IMR-90 (cell line): ENCODE measurements around the gene OR4C3. TPM values are rescaled to one million over a fixed set of nuclear protein-coding genes. Genes with fewer than 3 reads are reported as not detected.
"Not testable (repeated sequence)": the region's sequence is repeated elsewhere in the genome, so short reads cannot be mapped to it uniquely, and the experiment has no call there.

Experiments used
- ATAC-seq: fragments of 200-7000 bp; cut with Tn5 transposase; 2 replicates; pipeline ENCODE4 v1.9.1; 2020; ENCODE audit warnings: low read depth, mild to moderate bottlenecking, moderate library complexity
- BruUV-seq: library from RNA; stranded (reverse); fragments of 400-500 nt; replicated peaks from 2 replicates; lab custom pipeline; 2021; lab: Mats Ljungman, UMichigan
- CTCF ChIA-PET: fragments of 300-600 bp; formaldehyde crosslinking; extraction: SDS; loops from one replicate; lab custom pipeline; 2021; ENCODE audit warnings: antibody characterized with exemption; lab: Yijun Ruan, JAX
- POLR2A ChIA-PET: fragments of 300-600 bp; sonication (Branson Sonifier 250); formaldehyde crosslinking; loops from one replicate; lab custom pipeline; 2022; ENCODE audit warnings: antibody characterized with exemption; ENCODE audit not compliant: unreplicated experiment; lab: Charles Lee
- DNase-seq: peaks from one replicate; pipeline ENCODE4 v3.0.0; 2013
- H2AFZ ChIP-seq: replicated peaks from 2 replicates; pipeline ENCODE3; 2013; ENCODE audit warnings: low read length, mild to moderate bottlenecking; ENCODE audit not compliant: poor library complexity
- H2AK5ac ChIP-seq: 2 replicates; pipeline ENCODE4 v1.6.1; 2013; ENCODE audit warnings: low read depth, low read length, inconsistent platforms
- H2AK9ac ChIP-seq: replicated peaks from 2 replicates; pipeline ENCODE3; 2013; ENCODE audit warnings: mild to moderate bottlenecking, low read depth, low read length, moderate library complexity; ENCODE audit not compliant: poor library complexity
- H2BK120ac ChIP-seq: 2 replicates; pipeline ENCODE4 v1.6.1; 2013; ENCODE audit warnings: low read depth, low read length, inconsistent platforms
- H2BK15ac ChIP-seq: 3 replicates; pipeline ENCODE4 v1.6.1; 2013; ENCODE audit warnings: low read depth, low read length, inconsistent platforms
- H2BK20ac ChIP-seq: 2 replicates; pipeline ENCODE4 v1.6.1; 2013; ENCODE audit warnings: low read depth, mild to moderate bottlenecking, inconsistent platforms, low read length, moderate library complexity
- H2BK5ac ChIP-seq: 2 replicates; pipeline ENCODE4 v1.6.1; 2013; ENCODE audit warnings: mild to moderate bottlenecking, low read depth, low read length, inconsistent platforms; ENCODE audit not compliant: poor library complexity, severe bottlenecking
- H3K14ac ChIP-seq: replicated peaks from 2 replicates; pipeline ENCODE4 v1.6.1; 2013; ENCODE audit warnings: low read depth, low read length, inconsistent platforms
- H3K18ac ChIP-seq: 2 replicates; pipeline ENCODE4 v1.6.1; 2013; ENCODE audit warnings: low read depth, low read length, control low read depth
- H3K23ac ChIP-seq: 2 replicates; pipeline ENCODE4 v1.6.1; 2013; ENCODE audit warnings: low read depth, low read length, inconsistent platforms
- H3K27ac ChIP-seq: 2 replicates; pipeline ENCODE4 v1.5.1; 2013; ENCODE audit warnings: mild to moderate bottlenecking, control low read depth, low read length; ENCODE audit not compliant: insufficient read depth
- H3K27me3 ChIP-seq: 2 replicates; pipeline ENCODE4 v1.6.1; 2013; ENCODE audit warnings: low read length; ENCODE audit not compliant: control insufficient read depth, insufficient read depth
- H3K36me3 ChIP-seq: 2 replicates; pipeline ENCODE4 v1.6.1; 2013; ENCODE audit warnings: low read length, mixed read lengths; ENCODE audit not compliant: control insufficient read depth, insufficient read depth
- H3K4ac ChIP-seq: 2 replicates; pipeline ENCODE4 v1.6.1; 2013; ENCODE audit warnings: low read depth, low read length, inconsistent platforms
- H3K4me1 ChIP-seq: 2 replicates; pipeline ENCODE4 v1.6.1; 2013; ENCODE audit warnings: low read length, mixed read lengths; ENCODE audit not compliant: control insufficient read depth, insufficient read depth
- H3K4me2 ChIP-seq: 2 replicates; pipeline ENCODE4 v1.6.1; 2013; ENCODE audit warnings: low read depth, mild to moderate bottlenecking, control low read depth, low read length, moderate library complexity
- H3K4me3 ChIP-seq: 2 replicates; pipeline ENCODE4 v1.5.1; 2013; ENCODE audit warnings: low read depth, mild to moderate bottlenecking, control low read depth, low read length, moderate library complexity; ENCODE audit not compliant: insufficient read depth
- H3K56ac ChIP-seq: 2 replicates; pipeline ENCODE4 v1.6.1; 2013; ENCODE audit warnings: low read length, inconsistent platforms; ENCODE audit not compliant: insufficient read depth; ENCODE audit errors: extremely low read depth
- H3K79me1 ChIP-seq, 2 experiments: 2 replicates each; pipeline ENCODE4 v1.6.1; 2013; ENCODE audit warnings: low read length in 2 of 2, inconsistent platforms in 1 of 2, low read depth in 1 of 2
- H3K9ac ChIP-seq: 2 replicates; pipeline ENCODE4 v1.6.1; 2013; ENCODE audit warnings: low read depth, low read length, control low read depth
- H3K9me1 ChIP-seq: 2 replicates; pipeline ENCODE4 v1.6.1; 2013; ENCODE audit warnings: low read length, inconsistent platforms; ENCODE audit not compliant: insufficient read depth
- H3K9me3 ChIP-seq: 2 replicates; pipeline ENCODE4 v1.6.1; 2013; ENCODE audit warnings: low read length; ENCODE audit not compliant: control insufficient read depth, insufficient read depth
- H4K20me1 ChIP-seq: 2 replicates; pipeline ENCODE4 v1.6.1; 2013; ENCODE audit warnings: low read length, inconsistent platforms; ENCODE audit not compliant: insufficient read depth
- H4K5ac ChIP-seq: 2 replicates; pipeline ENCODE4 v1.6.1; 2013; ENCODE audit warnings: mild to moderate bottlenecking, low read depth, low read length, control low read depth
- H4K8ac ChIP-seq, 2 experiments: 2 replicates each; pipeline ENCODE4 v1.6.1; 2013; ENCODE audit warnings: low read depth in 2 of 2, low read length in 2 of 2, control low read depth in 1 of 2, inconsistent platforms in 1 of 2
- H4K91ac ChIP-seq: 2 replicates; pipeline ENCODE4 v1.6.1; 2013; ENCODE audit warnings: low read depth, low read length, inconsistent platforms; ENCODE audit not compliant: insufficient read depth
- WGBS, 2 experiments: methylation state at CpG; one replicate each; pipeline versions ENCODE4 v1.1.5 to v1.1.7; 2013; ENCODE audit warnings: missing lambda C conversion rate in 2 of 2; ENCODE audit not compliant: insufficient read length in 1 of 2; ENCODE audit errors: extremely low coverage in 2 of 2; 5-methylcytosine and 5-hydroxymethylcytosine counted together
- dilution Hi-C: fragments of 300-500 bp; cut with HindIII; formaldehyde crosslinking; loops from one replicate; pipeline ENCODE4 v1.14.3; 2018; ENCODE audit warnings: low sequenced_read_pairs; ENCODE audit not compliant: unreplicated experiment
- in situ Hi-C: fragments of 300-500 bp; cut with MboI; formaldehyde crosslinking; loops from 3 replicates; pipeline ENCODE4 v1.14.3; 2019; ENCODE audit warnings: low sequenced_read_pairs, inconsistent platforms, mixed read lengths
- intact Hi-C: fragments of 100-400 bp; cut with micrococcal nuclease; formaldehyde crosslinking; loops from 2 replicates; pipeline ENCODE4 v1.10.0; 2022
- polyA plus RNA-seq, 3 experiments: library from polyadenylated mRNA; depleted of rRNA; stranded (reverse); fragments of >200 nt; gene quantifications; 2 replicates each; pipeline ENCODE4 v1.2.3, GENCODE V29; 2012; ENCODE audit warnings: low replicate concordance in 1 of 3
- total RNA-seq: library from RNA; depleted of rRNA; stranded (reverse); fragments of >200 nt; gene quantifications from 2 replicates; pipeline ENCODE4 v1.2.3, GENCODE V29; 2012

The OR4C3 gene
- total and polyA plus RNA-seq, 2 of the 4 experiments (the other 2 are of a cell fraction): not detected

DNA sequence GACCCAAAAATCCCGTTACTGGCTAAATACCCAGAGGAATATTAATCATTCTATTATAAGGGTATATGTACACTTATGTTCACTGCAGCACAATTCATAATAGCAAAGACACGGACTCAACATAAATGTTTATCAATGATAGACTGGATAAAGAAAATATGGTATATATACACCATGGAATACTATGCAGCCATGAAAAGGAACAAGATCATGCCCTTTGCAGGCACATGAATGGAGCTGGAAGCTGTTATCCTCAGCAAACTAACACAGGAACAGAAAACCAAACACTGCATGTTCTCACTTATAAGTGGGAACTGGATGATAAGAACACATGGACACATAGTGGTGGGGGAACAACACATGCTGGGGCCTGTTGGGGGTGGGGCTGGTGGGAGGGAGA lies 11.1 kb upstream of the OR4C3 start:
- H2AK5ac ChIP-seq, DNase-seq, H2BK5ac ChIP-seq, H2AFZ ChIP-seq, intact Hi-C loops, H4K20me1 ChIP-seq, H3K56ac ChIP-seq, H4K8ac ChIP-seq, H3K4me2 ChIP-seq, H2AK9ac ChIP-seq, POLR2A ChIA-PET, in situ Hi-C loops, H3K36me3 ChIP-seq, H4K5ac ChIP-seq, H3K4ac ChIP-seq, H4K91ac ChIP-seq, ATAC-seq, H3K18ac ChIP-seq, H3K79me1 ChIP-seq, H3K14ac ChIP-seq, H3K9me3 ChIP-seq, BruUV-seq, H3K4me1 ChIP-seq, CTCF ChIA-PET, H2BK120ac ChIP-seq, H2BK15ac ChIP-seq, H3K4me3 ChIP-seq, H3K9me1 ChIP-seq, H3K23ac ChIP-seq, H2BK20ac ChIP-seq, H3K27ac ChIP-seq, H3K9ac ChIP-seq, H3K27me3 ChIP-seq, dilution Hi-C loops: not testable (repeated sequence)
- WGBS, 2 experiments: no CpG with 5 or more reads among the region's 2 CpGs

DNA sequence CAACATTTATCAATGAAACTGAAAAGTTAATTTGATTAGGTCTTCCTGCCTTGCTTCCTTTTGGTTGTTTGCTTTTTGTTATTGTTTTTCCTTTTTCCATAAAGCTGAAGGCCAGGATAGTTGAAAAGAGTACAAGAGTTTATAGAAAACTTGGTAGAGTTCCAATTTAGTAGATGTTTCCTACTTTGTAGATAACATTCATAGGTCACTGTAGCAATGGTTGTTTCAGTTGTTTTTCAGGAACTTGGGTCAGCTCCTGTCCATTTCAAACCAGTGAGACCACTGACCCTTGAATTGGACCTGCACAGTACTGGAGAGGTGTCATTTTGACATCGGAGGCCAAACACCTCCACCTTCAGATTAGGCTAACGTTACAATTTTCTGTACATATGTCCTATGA lies 4.9 kb upstream of the OR4C3 start:
- POLR2A ChIA-PET, ATAC-seq, H2AFZ ChIP-seq: not testable (repeated sequence)

More for the DNA sequence above, 4.9 kb upstream of the OR4C3 start:
- H2AK5ac ChIP-seq, dilution Hi-C loops, intact Hi-C loops, H2BK20ac ChIP-seq, H4K91ac ChIP-seq, CTCF ChIA-PET, H2BK15ac ChIP-seq, H2AK9ac ChIP-seq, in situ Hi-C loops, H3K9me1 ChIP-seq, H4K20me1 ChIP-seq, H3K9me3 ChIP-seq, BruUV-seq, H3K9ac ChIP-seq, H4K5ac ChIP-seq, H3K4me3 ChIP-seq, H3K27me3 ChIP-seq, DNase-seq, H3K27ac ChIP-seq, H3K4me1 ChIP-seq, H3K56ac ChIP-seq, H3K18ac ChIP-seq, H3K4me2 ChIP-seq, H3K14ac ChIP-seq, H3K23ac ChIP-seq, H3K36me3 ChIP-seq, H3K79me1 ChIP-seq, H3K4ac ChIP-seq, H2BK120ac ChIP-seq, H4K8ac ChIP-seq, H2BK5ac ChIP-seq: not testable (repeated sequence)
- no CpG with 5 or more reads among the region's 2 CpGs for WGBS, 2 experiments
